B cell (primary cell): ENCODE data around the gene GBA3.

Experiments
- CTCF ChIP-seq: fragments of 200-600 bp; IDR thresholded peaks from one replicate; pipeline ENCODE4 v1.8.0; 2022; ENCODE audit warnings: antibody characterized with exemption, mild to moderate bottlenecking
- EZH2 ChIP-seq: IDR thresholded peaks from 2 replicates; pipeline ENCODE4 v1.6.1; 2012; ENCODE audit warnings: borderline replicate concordance, low read depth, mild to moderate bottlenecking, moderate library complexity, low read length; ENCODE audit not compliant: insufficient read depth, poor library complexity, severe bottlenecking

- TF ChIP-seq CTCF (no peak), EZH2 (no peak)
Measured at GRCh38 chr4:22850055-22850454, 157.3 kb downstream of the GBA3 start.
